Neuron (in vitro differentiated cells): ENCODE measurements around the gene SEC24C.
"Not testable (repeated sequence)": the region's sequence is repeated elsewhere in the genome, so short reads cannot be mapped to it uniquely, and the experiment has no call there.

Source experiments
- H2AFZ ChIP-seq: one replicate; pipeline ENCODE4 v1.6.1; 2013; ENCODE audit warnings: low read depth, mild to moderate bottlenecking, inconsistent platforms, low read length, moderate library complexity
- H3K27me3 ChIP-seq: one replicate; pipeline ENCODE4 v1.6.1; 2013; ENCODE audit warnings: low read length; ENCODE audit not compliant: insufficient read depth
- H3K36me3 ChIP-seq: one replicate; pipeline ENCODE4 v1.6.1; 2013; ENCODE audit warnings: low read length; ENCODE audit not compliant: insufficient read depth
- H3K4me1 ChIP-seq: one replicate; pipeline ENCODE4 v1.6.1; 2013; ENCODE audit warnings: low read length; ENCODE audit not compliant: insufficient read depth
- H3K4me3 ChIP-seq: 2 replicates; pipeline ENCODE4 v1.5.1; 2013; ENCODE audit warnings: mild to moderate bottlenecking, low read length, moderate library complexity
- H3K9me3 ChIP-seq: one replicate; pipeline ENCODE4 v1.6.1; 2013; ENCODE audit warnings: low read length

SEC24C gene, protein sequence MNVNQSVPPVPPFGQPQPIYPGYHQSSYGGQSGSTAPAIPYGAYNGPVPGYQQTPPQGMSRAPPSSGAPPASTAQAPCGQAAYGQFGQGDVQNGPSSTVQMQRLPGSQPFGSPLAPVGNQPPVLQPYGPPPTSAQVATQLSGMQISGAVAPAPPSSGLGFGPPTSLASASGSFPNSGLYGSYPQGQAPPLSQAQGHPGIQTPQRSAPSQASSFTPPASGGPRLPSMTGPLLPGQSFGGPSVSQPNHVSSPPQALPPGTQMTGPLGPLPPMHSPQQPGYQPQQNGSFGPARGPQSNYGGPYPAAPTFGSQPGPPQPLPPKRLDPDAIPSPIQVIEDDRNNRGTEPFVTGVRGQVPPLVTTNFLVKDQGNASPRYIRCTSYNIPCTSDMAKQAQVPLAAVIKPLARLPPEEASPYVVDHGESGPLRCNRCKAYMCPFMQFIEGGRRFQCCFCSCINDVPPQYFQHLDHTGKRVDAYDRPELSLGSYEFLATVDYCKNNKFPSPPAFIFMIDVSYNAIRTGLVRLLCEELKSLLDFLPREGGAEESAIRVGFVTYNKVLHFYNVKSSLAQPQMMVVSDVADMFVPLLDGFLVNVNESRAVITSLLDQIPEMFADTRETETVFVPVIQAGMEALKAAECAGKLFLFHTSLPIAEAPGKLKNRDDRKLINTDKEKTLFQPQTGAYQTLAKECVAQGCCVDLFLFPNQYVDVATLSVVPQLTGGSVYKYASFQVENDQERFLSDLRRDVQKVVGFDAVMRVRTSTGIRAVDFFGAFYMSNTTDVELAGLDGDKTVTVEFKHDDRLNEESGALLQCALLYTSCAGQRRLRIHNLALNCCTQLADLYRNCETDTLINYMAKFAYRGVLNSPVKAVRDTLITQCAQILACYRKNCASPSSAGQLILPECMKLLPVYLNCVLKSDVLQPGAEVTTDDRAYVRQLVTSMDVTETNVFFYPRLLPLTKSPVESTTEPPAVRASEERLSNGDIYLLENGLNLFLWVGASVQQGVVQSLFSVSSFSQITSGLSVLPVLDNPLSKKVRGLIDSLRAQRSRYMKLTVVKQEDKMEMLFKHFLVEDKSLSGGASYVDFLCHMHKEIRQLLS

DNA sequence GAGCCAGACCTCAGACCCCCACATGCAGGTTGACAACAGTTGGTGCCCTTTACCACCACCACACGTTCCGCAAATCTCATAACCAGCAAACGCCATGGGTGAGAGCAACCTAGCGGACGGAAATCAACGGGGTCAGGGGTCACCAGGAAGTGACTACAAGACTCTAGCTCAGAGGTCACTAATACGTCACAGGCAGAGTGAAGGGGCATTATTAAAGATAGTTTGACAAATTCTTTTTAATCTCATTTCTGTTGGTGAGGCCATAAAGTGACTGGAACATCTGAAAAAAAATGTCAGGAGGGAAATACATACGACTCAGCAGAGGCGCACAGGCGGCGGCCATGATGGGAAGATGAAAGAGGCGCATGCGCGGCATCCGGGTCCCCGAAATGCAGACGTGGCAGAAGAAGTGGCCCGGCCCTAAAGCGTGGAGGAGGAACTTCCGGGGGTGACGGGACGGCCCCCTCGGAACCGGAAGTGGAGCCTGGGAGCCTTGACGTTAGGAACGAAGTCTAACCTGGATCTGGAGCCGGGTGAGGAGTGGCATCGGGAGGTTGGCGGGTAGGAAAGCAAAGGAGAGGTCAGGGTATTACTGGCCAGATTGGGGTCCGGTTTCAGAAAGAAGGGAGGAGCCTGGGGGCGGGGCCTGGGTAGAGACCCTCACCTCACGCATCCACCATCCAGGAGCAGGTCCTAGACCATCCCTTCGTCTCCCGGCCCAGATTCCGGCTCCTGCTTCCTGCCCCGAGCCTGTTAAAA lies at the start of gene SEC24C:
Gene SEC24C (plus strand): TSS at position 468 of the 759 bp plus-strand sequence. CDS start 2,461 bp downstream, outside the sequence.
- H2AFZ ChIP-seq, result peak within 1 kb of the TSS; percentile 18
- peak within 1 kb of the TSS; percentile 93 for H3K4me3 ChIP-seq
- H3K36me3 ChIP-seq, result peaks cover 14% of the 10 kb centered on the region
- no peaks in the 10 kb centered on the region for H3K9me3 ChIP-seq
- peaks cover 17% of the 10 kb centered on the region for H3K4me1 ChIP-seq
- H3K27me3 ChIP-seq, result no peaks in the 10 kb centered on the region

GRCh38 chr10:73695302-73695701 lies 48.9 kb upstream of the SEC24C start:
- H3K9me3 ChIP-seq, H3K27me3 ChIP-seq, H3K36me3 ChIP-seq, H2AFZ ChIP-seq, H3K4me1 ChIP-seq, H3K4me3 ChIP-seq: not testable (repeated sequence)

DNA sequence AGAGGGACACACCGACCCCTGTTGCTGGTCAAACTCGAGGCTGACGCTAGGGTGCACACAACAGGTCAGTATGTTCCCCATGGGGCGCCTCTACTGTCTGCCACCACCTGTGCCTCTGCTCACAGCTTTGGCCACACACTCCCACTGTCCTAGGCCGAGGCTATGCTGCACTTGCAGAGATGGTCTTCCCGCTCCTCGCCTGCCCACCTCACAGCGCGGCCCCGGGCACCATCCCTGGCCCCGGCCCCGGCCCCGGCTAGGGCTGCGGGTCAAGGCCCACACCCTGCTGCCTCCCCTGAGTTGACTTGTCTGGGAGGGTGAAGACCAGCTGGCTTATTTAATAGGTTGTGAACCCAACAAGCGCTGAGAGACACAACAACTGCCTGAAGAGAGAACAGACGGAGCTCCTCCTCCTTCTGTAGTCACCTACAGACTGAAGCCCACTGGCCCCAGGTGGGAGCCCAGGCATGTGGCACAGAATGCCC lies 46.5 kb upstream of the SEC24C start, which contains the start of gene AGAP5:
Gene AGAP5 (minus strand): TSS at position 435 of the 485 bp plus-strand sequence. CDS start 354 bp downstream, at position 81.
- not testable (repeated sequence) for H3K9me3 ChIP-seq, H3K36me3 ChIP-seq, H3K4me3 ChIP-seq, H3K27me3 ChIP-seq, H3K4me1 ChIP-seq, H2AFZ ChIP-seq

- H3K36me3 ChIP-seq, H3K4me3 ChIP-seq, H3K4me1 ChIP-seq, H3K9me3 ChIP-seq, H2AFZ ChIP-seq, H3K27me3 ChIP-seq: not testable (repeated sequence)
Observed at GRCh38 chr10:73698819-73699218, 45.4 kb upstream of the SEC24C start.

DNA sequence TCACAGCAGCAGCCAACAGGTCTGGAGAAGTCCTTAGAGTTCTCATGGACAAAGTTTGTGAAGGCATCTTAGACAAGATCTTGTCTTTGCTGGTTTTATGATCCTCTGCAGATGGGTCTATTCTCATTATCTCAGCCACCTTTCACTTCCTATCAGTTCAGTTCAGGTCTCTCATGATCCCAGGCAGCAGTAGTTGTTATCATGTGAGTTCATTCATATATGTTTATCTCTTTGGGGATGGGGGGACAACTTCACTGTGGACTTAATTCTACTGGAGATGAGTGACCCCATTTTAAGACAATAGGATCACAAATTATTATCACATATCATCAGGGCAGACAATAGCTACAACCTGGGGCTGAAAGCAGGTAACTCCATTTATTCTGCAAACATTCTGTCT lies 40.2 kb upstream of the SEC24C start:
- H3K4me1 ChIP-seq, H3K4me3 ChIP-seq, H3K36me3 ChIP-seq, H3K27me3 ChIP-seq, H3K9me3 ChIP-seq, H2AFZ ChIP-seq: not testable (repeated sequence)

DNA sequence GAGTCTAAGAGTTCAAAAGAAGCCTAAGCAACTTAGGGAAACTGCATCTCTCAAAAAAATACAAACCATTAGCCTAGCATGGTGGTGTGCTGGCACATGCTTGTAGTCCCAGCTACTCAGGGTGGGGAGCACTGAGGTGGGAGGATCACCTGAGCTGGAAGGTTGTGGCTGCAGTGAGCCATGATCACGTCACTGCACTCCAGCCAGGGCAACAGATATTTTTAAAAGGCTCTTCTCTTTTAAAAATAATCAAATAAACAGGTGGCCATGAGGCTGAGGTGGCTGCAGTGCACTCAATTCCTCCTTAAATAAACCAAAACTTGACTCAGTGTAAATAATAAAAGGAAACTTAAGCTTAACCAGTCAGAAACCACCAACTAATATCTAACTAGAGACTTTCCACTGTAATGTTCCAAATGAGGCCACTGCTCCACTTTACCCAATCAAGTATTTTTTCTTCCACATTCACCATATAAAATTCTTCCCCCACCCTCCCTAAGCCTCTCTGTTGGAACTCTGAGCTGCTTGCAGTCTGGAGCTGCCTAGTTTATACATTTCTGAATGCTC lies 38.6 kb upstream of the SEC24C start:
- H3K36me3 ChIP-seq, result not testable (repeated sequence)

GRCh38 chr10:73706488-73706887 lies 37.7 kb upstream of the SEC24C start:
- H3K4me3 ChIP-seq, H3K4me1 ChIP-seq, H3K9me3 ChIP-seq, H3K36me3 ChIP-seq, H2AFZ ChIP-seq, H3K27me3 ChIP-seq: not testable (repeated sequence)

More for the DNA sequence above, 38.6 kb upstream of the SEC24C start:
- H2AFZ ChIP-seq, H3K9me3 ChIP-seq, H3K27me3 ChIP-seq, H3K4me1 ChIP-seq, H3K4me3 ChIP-seq: not testable (repeated sequence)

GRCh38 chr10:73707628-73708027 lies 36.5 kb upstream of the SEC24C start:
- H3K27me3 ChIP-seq, H3K4me3 ChIP-seq, H3K36me3 ChIP-seq, H2AFZ ChIP-seq, H3K9me3 ChIP-seq, H3K4me1 ChIP-seq: not testable (repeated sequence)

- H2AFZ ChIP-seq, H3K4me1 ChIP-seq, H3K36me3 ChIP-seq, H3K27me3 ChIP-seq, H3K4me3 ChIP-seq, H3K9me3 ChIP-seq: not testable (repeated sequence)
Observed at GRCh38 chr10:73708122-73708521, 36.0 kb upstream of the SEC24C start.

DNA sequence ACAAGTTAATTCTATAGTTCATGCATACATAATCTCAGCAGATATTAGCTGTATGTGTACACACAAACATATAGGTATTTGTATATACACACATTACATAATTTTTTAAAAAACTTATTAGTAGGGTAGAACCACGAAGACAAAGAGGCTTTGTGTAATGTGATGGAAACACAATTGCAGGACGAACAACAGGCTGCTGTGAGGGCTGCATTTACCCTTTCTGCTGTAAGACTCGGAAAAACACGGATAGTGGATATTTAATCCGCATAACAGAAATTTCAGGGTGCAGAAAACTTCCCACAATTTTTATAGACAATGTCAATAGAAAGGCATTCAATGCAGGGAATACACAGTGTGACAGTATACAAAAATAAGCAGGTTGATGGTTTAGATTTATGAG lies 32.5 kb upstream of the SEC24C start:
- not testable (repeated sequence) for H3K9me3 ChIP-seq, H3K4me3 ChIP-seq, H2AFZ ChIP-seq, H3K27me3 ChIP-seq, H3K4me1 ChIP-seq
- peaks cover 13% of the 10 kb centered on the region for H3K36me3 ChIP-seq

DNA sequence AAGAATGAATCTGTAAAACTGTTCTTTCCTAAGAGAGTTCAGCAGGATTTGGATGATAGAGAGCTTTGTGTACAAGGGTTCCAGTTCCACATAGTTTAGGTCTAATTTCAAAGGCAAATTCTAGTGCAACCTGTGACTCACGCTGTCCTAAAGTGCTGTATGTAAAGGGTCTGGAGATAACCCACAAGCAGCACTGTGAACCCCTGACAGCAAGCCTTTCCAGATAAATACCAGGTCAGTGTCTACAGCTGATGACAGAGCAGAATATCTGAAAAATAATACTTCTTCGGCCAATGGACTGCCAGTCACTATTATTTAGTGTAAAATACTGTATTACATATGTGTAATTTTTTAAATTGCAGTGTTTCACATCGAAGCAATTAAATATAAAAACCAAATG lies 30.3 kb upstream of the SEC24C start:
- H3K9me3 ChIP-seq, H3K4me1 ChIP-seq, H2AFZ ChIP-seq, H3K27me3 ChIP-seq, H3K4me3 ChIP-seq: not testable (repeated sequence)
- peaks cover 33% of the 10 kb centered on the region for H3K36me3 ChIP-seq

DNA sequence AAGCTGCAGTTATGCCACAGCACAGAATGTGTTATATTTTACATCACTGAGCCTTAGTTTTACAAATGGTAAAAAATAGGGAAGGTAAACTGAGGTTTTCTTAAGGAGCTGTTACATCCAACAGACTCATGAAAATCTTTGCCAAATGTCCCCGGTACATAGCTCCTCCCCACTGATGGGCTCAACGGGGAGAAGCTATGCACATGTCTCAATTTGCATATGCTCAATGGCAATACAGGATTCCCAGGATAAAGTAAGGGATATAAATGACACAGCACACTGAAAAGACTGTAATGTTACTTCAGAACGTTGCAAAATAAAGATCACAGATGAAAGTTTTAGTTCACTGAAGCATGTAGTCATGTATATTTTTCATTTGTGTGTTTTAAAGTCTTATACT lies 29.7 kb upstream of the SEC24C start:
- H3K9me3 ChIP-seq, H3K4me1 ChIP-seq, H2AFZ ChIP-seq, H3K4me3 ChIP-seq, H3K27me3 ChIP-seq: not testable (repeated sequence)
- H3K36me3 ChIP-seq, result peaks cover 35% of the 10 kb centered on the region
